Measurements from ENCODE around the gene ATG2B.

ATG2B gene

DNA sequence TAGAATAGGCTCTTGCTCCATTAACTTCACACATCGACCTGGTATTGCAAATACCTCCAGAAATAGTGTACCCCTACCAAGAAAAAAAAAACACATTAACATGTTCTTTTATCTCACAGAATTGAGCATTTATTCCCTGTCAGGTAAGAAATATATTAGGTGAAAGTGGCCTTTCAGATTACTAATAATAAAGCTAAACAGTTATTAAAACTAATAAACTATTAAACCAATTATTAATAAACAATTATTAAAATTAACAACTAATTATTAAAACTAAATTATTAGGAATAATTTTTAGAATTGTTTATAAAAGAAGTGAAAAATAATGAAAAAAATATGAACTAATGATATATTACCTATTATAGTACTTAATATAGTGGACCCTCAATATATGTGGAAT lies 21.6 kb upstream of the ATG2B start:
- Mint-ChIP-seq H3K36me3 (ENCODE audit: low read depth) (peaks cover 23% of the 10 kb centered on the region), H3K27me3 (ENCODE audit: low read depth) (peaks cover 4% of the 10 kb centered on the region), H3K4me3 (no peak overlapping the region), H3K9me3 (no peaks in the 10 kb centered on the region), H3K27ac (no peak overlapping the region), H3K4me1 (no peaks in the 10 kb centered on the region)
- TF ChIP-seq, protein P1, sequence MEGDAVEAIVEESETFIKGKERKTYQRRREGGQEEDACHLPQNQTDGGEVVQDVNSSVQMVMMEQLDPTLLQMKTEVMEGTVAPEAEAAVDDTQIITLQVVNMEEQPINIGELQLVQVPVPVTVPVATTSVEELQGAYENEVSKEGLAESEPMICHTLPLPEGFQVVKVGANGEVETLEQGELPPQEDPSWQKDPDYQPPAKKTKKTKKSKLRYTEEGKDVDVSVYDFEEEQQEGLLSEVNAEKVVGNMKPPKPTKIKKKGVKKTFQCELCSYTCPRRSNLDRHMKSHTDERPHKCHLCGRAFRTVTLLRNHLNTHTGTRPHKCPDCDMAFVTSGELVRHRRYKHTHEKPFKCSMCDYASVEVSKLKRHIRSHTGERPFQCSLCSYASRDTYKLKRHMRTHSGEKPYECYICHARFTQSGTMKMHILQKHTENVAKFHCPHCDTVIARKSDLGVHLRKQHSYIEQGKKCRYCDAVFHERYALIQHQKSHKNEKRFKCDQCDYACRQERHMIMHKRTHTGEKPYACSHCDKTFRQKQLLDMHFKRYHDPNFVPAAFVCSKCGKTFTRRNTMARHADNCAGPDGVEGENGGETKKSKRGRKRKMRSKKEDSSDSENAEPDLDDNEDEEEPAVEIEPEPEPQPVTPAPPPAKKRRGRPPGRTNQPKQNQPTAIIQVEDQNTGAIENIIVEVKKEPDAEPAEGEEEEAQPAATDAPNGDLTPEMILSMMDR (IDR thresholded peaks at IDR 0.05; ENCODE audit: unreplicated experiment in 3 of 3) = no peak

DNA sequence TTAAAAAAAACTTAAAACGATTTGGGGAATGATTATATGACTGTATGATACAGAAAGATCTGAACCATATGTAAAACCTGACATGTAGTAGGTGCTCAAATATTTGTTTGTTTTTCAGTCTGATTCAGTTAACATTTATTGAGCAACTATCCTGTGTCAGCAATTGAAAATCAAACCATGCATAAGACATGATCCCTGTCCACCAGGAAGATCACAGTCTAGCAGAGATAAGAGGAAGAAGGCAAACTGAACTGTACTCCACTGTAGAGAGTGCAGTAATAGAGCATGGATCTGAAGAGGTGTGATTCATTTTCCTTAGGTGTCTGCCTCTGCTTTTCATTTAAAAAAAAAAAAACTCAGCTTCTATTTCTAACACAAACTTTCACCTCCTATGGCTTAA lies 20.9 kb upstream of the ATG2B start:
- Mint-ChIP-seq H3K4me3 (no peak overlapping the region), H3K27me3 (ENCODE audit: low read depth) (no peaks in the 10 kb centered on the region), H3K9me3 (no peaks in the 10 kb centered on the region), H3K4me1 (no peaks in the 10 kb centered on the region), H3K27ac (no peak overlapping the region), H3K36me3 (ENCODE audit: low read depth) (peaks cover 23% of the 10 kb centered on the region)
- TF ChIP-seq, protein P1 (IDR thresholded peaks at IDR 0.05; ENCODE audit: unreplicated experiment in 3 of 3) = no peak

DNA sequence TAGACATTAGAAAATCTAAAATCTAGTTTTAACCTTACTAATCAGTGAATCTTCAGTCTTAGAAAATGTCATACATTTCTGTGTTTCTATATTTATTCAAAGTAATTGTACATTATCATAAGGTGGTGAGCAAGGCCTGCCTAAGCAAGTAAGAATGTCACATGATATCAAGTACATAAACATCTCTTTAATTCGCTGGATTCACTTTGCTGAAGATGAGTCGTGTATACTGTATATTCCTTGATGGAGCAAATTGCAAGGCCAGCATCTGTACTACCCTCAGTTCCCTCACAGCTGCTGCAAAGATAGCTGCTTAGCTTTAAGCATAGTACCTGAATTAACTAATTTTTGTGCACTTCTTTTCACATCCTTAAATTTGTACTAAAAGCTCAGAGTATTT lies 20.3 kb upstream of the ATG2B start:
- Mint-ChIP-seq H3K27me3 (ENCODE audit: low read depth) (no peaks in the 10 kb centered on the region), H3K9me3 (no peaks in the 10 kb centered on the region), H3K27ac (no peak overlapping the region), H3K4me1 (no peaks in the 10 kb centered on the region), H3K36me3 (ENCODE audit: low read depth) (peaks cover 23% of the 10 kb centered on the region), H3K4me3 (no peak overlapping the region)
- TF ChIP-seq, protein P1 (IDR thresholded peaks at IDR 0.05; ENCODE audit: unreplicated experiment in 3 of 3) = no peak

DNA sequence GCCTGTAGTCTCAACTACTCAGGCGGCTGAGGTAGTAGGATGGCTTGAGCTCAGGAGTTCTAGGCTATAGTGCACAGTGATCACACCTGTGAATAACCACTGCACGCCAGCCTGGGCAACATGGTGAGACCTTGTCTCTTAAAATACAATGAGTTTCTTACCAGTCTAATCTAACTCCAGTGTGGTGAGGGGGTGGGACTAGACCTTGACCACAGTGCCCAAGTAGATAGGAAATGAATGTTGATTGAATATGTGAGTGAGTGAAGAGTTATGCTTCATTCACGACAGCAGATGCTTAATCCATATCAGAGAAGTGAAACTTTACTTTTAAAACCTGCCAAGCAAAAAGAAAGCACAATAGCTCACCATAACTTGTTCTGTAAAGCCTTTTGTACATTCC lies 17.6 kb upstream of the ATG2B start:
- no peaks in the 10 kb centered on the region for H3K4me1 Mint-ChIP-seq
- TF ChIP-seq, protein P1 (IDR thresholded peaks at IDR 0.05; ENCODE audit: unreplicated experiment in 3 of 3) = no peak

DNA sequence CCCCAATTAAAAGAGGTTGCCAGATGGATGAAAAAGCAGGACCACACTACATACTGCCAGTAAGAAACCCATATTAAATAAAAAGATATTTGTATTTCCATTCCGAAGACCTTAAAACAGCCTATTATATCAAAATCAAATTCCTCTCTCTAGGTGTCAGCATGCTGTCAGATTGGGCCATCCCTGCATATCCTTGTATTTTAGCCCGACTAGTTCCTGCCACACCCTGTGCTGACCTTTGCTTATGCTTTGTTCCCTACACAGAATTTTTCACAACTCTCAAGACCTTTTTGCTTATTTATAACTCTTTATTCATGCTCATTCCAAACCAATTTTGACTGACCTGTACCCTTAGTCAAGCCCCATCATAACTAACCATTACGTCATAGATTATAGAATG lies 13.0 kb upstream of the ATG2B start:
- no peaks in the 10 kb centered on the region for H3K4me1 Mint-ChIP-seq
- TF ChIP-seq, protein P1 (IDR thresholded peaks at IDR 0.05; ENCODE audit: unreplicated experiment in 3 of 3) = no peak
- H3K27me3 Mint-ChIP-seq (ENCODE audit: low read depth) = no peaks in the 10 kb centered on the region
- H3K27ac Mint-ChIP-seq = no peak overlapping the region
- no peaks in the 10 kb centered on the region for H3K9me3 Mint-ChIP-seq
- H3K4me3 Mint-ChIP-seq = no peak overlapping the region
- peaks cover 18% of the 10 kb centered on the region for H3K36me3 Mint-ChIP-seq (ENCODE audit: low read depth)

More for the DNA sequence above, 17.6 kb upstream of the ATG2B start:
- Mint-ChIP-seq H3K27ac (no peak overlapping the region), H3K36me3 (ENCODE audit: low read depth) (peaks cover 23% of the 10 kb centered on the region), H3K27me3 (ENCODE audit: low read depth) (no peaks in the 10 kb centered on the region), H3K4me3 (no peak overlapping the region), H3K9me3 (no peaks in the 10 kb centered on the region)

DNA sequence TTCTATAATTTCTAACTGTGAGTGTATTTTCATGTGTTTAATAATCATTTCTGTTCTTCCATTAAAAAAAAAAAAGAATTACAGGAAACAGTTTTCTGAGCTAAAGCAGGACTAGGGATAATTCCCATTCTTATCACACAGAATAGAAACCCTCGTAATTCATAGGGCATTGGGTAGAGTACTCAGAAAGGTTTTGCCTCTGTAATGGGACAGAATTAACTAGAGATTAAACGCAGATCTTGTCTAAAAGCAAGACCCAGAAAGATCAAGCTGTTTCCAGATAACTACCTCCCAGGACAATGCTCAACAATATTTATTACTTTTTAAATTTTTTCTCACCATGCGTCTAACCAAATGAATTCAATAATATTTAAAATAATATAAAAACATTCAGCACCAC lies 10.4 kb upstream of the ATG2B start:
- H3K36me3 Mint-ChIP-seq (ENCODE audit: low read depth) = peaks cover 32% of the 10 kb centered on the region
- H3K27ac Mint-ChIP-seq = no peak overlapping the region

More for the DNA sequence above, 10.4 kb upstream of the ATG2B start:
- Mint-ChIP-seq H3K4me1 (no peaks in the 10 kb centered on the region), H3K27me3 (ENCODE audit: low read depth) (no peaks in the 10 kb centered on the region), H3K4me3 (no peak overlapping the region), H3K9me3 (no peaks in the 10 kb centered on the region)
- TF ChIP-seq, protein P1 (IDR thresholded peaks at IDR 0.05; ENCODE audit: unreplicated experiment in 3 of 3) = no peak

Measured in nephron (organoid).